IPS-18c (cell line): ENCODE data around the gene RUNDC3A.

ENCODE experiments used
- H3K4me3 ChIP-seq: 2 replicates; pipeline ENCODE4 v1.7.0; 2013; ENCODE audit warnings: low read depth, mild to moderate bottlenecking, low read length, moderate library complexity; ENCODE audit not compliant: insufficient read depth
- H3K9me3 ChIP-seq: one replicate; pipeline ENCODE4 v1.6.1; 2013; ENCODE audit warnings: mild to moderate bottlenecking, low read length, moderate library complexity; ENCODE audit not compliant: control insufficient read depth, insufficient read depth

Gene RUNDC3A

DNA sequence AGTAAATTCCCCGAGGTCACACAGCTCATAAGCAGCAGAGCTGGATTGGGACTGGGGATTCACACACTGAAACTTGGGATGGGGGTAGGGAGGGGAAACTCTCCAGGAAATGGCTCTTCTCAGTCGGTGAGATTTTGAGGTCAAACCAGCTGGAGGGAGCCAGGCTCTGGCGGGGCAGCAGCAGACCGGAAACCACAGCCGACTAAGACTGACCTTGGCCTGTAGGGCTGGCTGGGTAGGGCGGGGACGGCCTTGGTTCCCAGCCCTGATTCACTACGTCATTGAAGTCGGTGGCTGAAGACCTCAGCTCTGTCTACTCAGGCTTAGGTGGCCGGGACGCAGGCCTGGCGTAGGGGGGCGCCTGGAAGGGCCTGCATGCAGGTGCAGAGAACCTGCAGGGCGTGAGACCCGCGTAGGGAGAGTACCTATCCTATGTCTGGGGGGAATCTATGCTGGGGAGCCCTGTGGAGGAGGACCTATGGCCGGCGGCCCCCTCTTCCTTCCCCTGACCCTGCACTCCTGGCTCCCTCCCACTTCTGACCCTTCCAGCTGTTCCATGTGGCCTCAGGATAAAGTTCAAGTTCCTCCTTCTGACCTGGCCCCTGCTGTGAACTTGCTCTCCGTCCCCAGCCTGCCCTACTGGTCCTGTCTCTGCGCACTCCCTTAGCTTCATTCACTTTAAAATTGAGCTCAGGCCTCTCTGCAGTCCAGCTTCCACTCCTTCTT lies 28.6 kb upstream of the RUNDC3A start:
- Histone ChIP-seq H3K4me3 (no peak overlapping the region), H3K9me3 (no peaks in the 10 kb centered on the region)

DNA sequence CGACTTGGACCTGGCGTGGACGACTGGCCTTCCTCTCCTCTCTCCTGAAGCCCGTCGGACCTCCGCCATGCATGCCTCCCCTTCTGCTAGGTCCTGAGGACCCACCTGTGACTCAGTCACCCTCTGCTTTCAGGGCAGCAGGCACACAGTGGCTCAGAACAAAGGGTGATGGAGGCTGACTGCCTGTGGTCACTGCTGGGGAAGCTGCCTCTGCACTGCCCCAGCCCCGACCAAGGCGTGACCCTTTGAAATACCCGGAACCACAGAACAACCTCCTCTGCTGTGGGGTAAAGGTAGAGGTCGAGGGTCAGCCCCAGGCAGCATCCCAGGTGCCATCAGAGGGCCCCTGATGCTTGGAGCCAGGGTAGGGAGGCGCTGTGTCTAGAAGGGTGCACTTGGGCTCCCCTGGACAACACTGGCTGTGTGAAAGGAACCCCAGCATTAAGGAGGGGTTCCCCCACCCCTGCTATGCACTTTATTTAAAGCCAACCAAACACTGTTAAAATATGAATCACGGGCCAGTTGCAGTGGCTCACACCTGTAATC lies 27.9 kb upstream of the RUNDC3A start:
- no peaks in the 10 kb centered on the region for H3K9me3 ChIP-seq
- no peak overlapping the region for H3K4me3 ChIP-seq

DNA sequence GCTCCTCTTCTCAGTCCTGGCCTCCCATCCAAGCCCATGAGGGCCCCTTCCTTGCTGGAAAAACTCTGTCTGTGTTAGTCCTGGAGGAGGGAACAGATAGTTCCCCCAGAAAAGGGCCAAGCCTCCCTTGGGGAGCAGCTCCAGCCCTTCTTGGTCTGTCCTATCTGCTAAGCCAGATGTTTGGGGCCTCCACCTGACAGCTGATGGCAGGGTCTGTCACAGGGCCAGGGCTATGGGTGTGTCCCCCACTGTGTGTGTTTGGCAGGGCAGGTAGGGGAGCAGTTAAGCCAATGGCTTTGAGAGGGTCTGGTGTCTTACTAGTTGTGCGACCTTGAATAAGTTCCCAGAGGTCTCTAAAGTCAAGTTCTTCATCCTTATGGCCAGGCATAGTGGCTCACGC lies 26.8 kb upstream of the RUNDC3A start:
- no peak overlapping the region for H3K4me3 ChIP-seq
- H3K9me3 ChIP-seq = no peaks in the 10 kb centered on the region

DNA sequence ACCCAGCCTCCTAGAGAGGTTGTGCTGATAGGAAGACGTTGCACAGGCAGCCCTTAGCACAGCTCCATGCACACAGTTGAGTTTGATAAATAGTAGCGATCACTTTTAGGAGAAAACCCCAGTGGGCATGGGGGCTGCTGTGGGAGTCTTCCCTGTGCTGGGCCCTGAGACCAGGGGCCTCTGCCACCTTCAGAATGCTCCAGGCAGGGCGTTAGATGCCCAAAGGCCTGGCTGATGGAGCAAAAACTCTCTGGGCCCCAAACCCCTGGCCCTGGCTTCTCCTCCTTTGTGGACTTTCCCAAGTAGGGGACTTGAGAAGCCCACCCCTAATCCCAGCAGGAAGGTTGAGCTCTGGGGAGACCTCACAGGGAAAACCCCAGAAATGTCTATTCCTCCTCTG lies 26.1 kb upstream of the RUNDC3A start:
- Histone ChIP-seq H3K4me3 (no peak overlapping the region), H3K9me3 (no peaks in the 10 kb centered on the region)

DNA sequence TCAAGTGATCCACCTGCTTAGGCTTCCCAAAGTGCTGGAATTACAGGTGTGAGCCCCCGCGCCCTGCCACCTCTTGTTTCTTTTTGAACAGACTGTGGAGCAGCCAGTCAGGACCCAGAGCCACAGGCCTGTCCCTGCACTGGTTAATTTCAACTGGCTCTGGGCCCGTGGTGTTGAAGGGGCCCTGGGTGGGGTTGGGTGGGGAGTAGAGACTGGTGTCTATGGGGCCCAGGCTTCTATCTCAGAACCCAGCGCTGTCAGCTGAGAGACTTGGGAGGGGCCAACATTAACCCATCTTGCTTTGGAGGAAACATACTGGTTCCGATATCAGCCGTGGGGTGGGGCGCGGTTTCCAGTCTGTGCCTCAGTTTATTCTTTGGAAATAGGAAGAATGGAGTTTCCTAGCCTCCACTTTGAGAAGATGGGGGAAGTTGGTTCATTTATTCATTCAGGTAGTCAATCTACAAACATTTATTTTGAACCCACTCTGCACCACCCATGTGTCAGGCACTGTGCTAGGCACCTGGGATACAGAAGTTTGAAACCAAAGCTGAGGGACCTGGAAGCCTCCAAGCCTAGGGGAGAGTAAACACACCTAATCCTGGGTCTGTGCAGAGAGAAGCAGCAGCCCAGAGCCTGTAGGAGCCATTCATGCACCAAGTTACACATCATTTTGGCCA lies 24.9 kb upstream of the RUNDC3A start:
- H3K9me3 ChIP-seq = no peaks in the 10 kb centered on the region
- H3K4me3 ChIP-seq = no peak overlapping the region

DNA sequence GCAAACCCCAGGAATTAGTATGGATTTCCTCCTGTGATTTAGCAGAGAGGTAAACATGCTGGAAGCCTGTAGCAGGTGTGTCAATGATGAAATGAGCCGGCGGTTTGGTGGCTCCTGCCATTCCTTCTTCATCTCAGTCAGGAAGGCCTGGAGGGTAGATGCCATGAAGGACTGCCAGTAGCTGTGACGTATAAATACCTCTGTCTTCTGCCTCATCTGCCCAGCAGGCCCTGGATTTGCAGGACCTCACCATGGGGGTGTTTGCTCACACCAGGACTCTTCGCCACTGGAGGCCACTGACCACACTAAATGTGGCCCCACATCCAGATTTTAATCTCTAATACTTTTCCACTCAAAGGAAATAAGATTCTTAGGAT lies 24.4 kb upstream of the RUNDC3A start:
- H3K9me3 ChIP-seq = no peaks in the 10 kb centered on the region
- H3K4me3 ChIP-seq = no peak overlapping the region

DNA sequence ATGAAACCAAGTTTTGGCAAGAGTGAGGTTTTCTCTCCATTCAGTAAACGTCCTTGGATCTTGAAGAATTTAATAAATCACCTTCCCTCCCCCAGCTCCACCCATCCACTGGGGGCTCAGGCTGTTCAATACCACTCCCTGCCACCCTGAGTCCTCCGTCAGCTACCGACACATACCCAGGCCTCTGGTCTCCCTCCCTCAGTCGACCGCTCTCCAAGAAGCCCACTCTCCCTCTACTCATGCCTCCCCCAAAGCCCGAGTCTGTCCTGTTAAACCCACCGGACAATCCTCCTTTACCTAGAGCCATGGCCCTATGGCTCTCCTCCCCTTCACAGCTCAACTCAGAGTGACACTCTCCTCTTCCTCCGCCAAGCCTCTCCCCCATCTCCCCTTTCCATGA lies 20.8 kb upstream of the RUNDC3A start:
- Histone ChIP-seq H3K9me3 (no peaks in the 10 kb centered on the region), H3K4me3 (no peak overlapping the region)

DNA sequence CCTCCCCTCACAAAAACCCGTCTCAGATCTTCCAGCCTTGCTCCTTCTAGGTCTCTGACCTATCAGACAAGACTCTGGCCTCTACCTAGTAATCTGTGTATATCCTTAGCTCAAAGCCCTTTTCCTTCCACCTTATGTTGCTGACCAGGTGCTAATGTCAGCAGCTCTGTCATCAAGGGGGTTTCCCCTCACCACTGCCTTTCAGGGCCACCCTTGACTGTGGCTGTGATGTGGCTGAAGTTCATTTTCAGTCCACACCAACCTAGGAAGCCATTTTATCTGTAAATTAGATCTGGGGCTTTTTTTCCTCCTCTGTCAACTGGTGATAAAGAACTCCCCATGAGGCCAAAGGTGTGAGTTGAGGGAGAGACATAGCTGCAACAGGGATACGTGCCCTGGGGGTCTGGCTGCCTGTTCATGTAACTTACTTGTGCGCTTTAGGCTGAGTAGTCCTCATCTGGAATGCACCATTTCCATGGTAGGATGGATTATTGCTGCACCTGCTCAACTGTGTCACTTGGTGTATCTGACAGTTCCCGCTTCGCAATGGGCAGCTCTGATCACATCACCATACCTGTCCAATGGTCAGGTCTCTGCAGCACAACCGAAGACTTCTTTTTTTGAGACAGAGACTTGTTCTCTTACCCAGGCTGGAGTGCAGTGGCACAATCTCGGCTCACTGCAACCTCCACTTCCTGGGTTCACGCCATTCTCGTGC lies 14.7 kb upstream of the RUNDC3A start:
- Histone ChIP-seq H3K9me3 (peaks cover 2% of the 10 kb centered on the region), H3K4me3 (no peak overlapping the region)

DNA sequence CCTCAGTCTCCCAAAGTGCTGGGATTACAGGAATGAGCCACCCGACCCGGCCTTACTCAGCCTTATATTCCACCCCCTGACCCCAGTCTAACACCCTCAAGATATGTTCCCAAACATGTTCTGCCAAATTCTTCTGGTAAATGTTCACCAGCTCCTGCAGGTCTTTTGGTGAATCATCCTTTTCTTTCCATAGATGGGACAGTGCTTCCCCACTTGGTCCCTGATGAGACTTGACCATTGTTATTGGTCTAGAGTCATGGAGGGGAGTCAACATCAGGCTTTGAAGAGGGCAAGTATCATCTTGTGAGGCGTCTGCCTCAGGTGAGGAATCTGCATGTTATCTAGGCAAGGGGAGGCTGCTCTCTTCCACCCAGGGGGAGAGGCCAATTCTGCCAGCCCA lies 10.4 kb upstream of the RUNDC3A start:
- Histone ChIP-seq H3K4me3 (no peak overlapping the region), H3K9me3 (peaks cover 2% of the 10 kb centered on the region)

DNA sequence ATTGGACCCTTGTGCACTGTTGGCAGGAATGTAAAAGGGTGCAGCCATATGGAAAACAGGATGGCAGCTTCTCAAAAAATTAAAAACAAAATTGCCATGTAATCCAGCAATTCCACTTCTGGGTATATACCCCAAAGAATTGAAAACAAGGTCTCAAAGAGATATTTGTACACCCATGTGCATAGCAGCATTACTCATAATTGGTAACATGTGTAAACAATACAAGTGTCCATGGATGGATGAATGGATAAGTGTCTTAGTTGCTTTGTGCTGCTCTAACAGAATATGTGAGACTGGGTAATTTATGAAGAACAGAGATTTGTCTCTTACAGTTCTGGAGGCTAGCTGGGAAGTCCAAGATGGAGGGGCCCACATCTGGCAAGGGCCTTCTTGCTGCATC lies 3.8 kb upstream of the RUNDC3A start:
- no peaks in the 10 kb centered on the region for H3K9me3 ChIP-seq
- no peak overlapping the region for H3K4me3 ChIP-seq

DNA sequence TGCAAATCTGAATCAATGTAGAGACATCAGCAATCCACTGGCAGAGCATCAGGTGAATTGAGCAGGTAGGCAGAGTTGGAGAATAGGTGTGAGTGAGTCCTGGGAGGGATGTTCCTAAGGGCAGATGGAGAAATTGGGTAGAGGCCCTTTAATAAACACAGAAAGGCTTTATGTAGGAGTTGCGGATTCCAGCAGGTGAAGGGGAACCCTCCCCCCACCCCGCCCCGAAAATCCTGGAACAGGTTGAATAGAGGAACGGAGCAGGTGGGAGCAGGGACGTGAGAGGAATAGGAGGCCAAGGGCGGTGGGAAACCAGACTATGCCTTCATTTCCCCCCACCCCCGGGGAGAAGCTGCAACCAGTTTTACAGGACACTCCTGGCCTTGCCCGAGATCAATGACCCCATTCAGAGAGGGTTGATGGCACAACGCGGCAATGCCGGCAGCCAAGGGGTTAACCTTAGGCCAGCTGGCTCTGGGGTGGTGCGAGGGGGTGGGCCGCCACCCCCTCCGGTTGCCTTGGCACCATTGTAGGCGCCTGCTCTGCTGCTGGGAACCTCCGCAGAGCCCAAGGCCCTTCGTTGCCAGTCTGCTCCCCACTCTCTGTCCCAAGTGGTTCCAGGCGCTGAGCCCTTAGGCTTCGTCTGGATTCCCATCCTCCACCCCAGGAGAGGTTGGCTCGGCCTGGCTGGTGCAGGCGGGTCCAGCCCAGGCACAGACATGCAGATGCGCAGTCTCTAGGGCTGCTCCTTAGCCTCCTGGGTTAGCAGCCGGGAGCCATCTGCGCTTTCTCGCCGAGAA lies 814 bp upstream of the RUNDC3A start:
- peak overlapping the region; percentile 46 for H3K4me3 ChIP-seq
- H3K9me3 ChIP-seq = no peaks in the 10 kb centered on the region

DNA sequence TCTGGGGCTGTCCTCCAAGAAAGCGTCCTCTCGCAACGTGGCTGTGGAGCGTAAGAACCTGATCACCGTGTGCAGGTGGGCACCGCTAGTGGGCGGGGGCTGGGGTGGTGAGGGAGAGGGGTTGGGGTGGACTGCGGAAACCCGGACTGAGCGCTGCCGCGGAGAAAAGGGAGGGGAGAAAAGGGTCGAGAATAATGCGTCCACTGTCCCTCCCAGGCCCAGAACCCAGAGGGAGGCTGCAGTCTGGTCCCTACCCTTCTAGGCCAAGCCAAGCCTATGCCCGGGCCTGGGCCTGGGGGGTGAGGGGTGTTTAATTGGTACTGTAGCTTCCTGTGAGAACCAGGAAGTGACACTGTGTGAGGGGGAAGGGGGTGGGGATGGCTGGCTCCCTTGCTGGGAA lies 464 bp downstream of the RUNDC3A start:
- Histone ChIP-seq H3K4me3 (peak overlapping the region; percentile 46), H3K9me3 (no peaks in the 10 kb centered on the region)

DNA sequence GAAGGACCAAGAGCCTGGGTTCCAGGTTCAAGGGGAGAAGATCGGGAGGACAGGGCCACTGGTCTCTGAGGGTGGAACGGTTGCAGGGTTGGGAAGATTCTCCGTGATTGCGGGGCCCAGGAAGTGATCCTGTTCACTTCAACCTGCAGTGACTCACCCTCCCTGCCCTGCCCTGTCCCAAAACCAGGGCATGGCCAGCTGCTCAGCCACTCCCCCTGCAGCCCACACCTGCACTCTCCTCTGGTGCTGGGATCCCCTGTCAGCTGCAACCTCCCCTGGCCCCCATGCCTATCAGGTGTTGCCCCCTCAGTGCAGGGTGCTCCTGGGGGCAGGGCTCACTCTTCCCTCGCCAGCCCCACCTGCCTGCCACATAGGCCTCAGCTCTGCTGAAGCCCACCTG lies 1.1 kb downstream of the RUNDC3A start:
- no peak overlapping the region for H3K4me3 ChIP-seq
- H3K9me3 ChIP-seq = no peaks in the 10 kb centered on the region

DNA sequence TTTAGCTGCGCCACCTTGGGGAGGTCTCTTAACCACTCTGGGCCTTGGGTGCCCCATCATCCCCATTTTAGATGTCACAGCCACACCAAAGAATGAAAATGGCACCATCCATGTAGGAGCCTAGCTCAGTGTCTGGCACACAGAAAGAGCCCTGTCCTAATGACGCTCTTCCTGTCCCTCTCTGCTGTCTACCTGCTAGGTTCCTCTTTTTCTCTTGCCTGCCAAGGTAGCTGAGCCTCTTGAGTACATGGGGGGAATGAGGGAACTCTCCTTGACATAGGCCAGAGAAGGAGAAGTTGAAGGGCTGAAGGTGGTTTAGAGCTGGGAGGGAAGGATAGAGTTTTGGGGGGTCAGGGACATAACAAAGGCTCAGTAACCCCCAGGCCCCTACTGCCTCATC lies 1.8 kb downstream of the RUNDC3A start:
- Histone ChIP-seq H3K9me3 (no peaks in the 10 kb centered on the region), H3K4me3 (no peak overlapping the region)

DNA sequence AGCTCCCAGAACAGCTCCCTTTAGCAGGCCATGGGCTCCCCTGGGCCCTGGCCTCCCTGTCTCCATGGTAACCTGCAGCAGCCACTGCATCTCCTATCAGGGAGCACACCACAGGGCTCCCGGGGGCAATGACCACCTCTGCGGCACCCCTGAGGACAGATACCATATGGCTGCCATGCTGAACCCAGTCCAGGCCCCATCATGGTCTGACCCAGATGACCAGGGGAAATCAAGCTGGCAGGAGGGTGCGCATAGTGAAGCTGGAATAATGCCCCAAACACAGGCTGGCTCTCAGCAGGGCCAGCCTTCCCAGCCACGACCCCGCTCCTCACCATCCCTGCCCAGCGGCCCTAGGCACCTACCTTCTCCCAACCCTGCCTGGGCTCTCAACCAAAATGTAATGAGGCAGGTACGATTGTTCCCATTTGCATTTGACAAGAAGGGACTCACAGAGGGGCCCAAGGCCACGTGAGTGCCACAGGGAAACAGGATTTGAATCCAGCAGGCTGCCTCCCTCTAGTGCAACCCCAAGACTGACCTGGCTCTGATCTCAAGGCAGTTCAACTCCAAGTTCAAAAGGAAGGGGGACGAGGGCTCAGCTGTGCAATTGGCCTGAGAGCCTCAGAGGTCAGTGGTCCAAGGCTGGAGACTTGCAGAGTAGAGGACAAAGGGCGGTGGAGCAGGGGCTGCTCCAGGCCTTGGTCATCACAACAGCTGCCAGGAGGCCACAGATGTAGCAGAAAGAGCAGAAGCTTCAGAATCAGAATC lies 2.4 kb downstream of the RUNDC3A start:
- no peaks in the 10 kb centered on the region for H3K9me3 ChIP-seq
- no peak overlapping the region for H3K4me3 ChIP-seq

DNA sequence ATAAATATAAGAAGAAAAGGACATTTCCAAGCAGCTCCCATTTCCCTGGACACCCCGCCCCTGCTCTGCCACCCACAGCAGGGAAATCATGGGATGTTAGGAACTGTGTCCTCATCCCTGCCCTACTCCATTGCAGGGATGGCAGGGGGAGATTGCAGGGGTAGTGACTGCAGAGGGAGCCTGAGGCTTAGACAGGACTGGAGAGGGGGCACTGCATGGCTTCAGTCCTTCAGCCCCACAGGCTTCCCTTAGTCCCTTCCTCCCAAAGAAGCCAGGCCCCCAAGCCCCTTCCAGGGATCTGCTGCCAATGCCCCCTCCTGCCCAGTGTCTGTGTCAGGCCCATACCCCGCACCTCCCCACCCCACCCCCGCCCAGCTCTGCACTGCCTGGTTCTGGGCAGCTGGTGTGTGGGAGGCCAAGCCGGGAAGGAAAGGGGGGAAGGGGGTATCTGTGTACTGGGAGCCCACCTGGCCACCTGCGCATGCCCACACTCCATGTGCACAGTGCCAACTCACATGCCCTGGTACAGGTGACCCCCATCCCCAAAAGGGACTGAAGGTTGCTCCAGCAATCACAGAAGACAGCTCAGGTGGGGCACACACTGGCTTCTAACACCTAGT lies 3.3 kb downstream of the RUNDC3A start:
- H3K9me3 ChIP-seq = no peaks in the 10 kb centered on the region
- no peak overlapping the region for H3K4me3 ChIP-seq
